Left ventricle myocardium inferior (tissue), 1 donor: ENCODE measurements around the gene TBCK. TPM values are rescaled to one million over a fixed set of nuclear protein-coding genes. Genes with fewer than 3 reads are reported as not detected.
A peak's percentile ranks its signal among the peaks of the same experiment; 100 is the strongest.

Source experiments
- DNase-seq: peaks from one replicate; pipeline ENCODE4 v3.0.0-alpha.2; 2020
- H3K27ac ChIP-seq: fragments of 200-600 bp; replicated peaks from 2 replicates; pipeline ENCODE4 v1.8.0; 2021
- H3K27me3 ChIP-seq: fragments of 200-600 bp; 2 replicates; pipeline ENCODE4 v1.8.0; 2021; ENCODE audit warnings: low read depth
- H3K36me3 ChIP-seq: fragments of 200-600 bp; 2 replicates; pipeline ENCODE4 v1.8.0; 2021
- H3K4me1 ChIP-seq: fragments of 200-600 bp; 2 replicates; pipeline ENCODE4 v1.8.0; 2021
- H3K4me3 ChIP-seq: fragments of 200-600 bp; 2 replicates; pipeline ENCODE4 v1.8.0; 2021; ENCODE audit warnings: mild to moderate bottlenecking, moderate library complexity
- H3K9me3 ChIP-seq: fragments of 200-600 bp; replicated peaks from 2 replicates; pipeline ENCODE4 v1.8.0; 2021
- intact Hi-C: fragments of 100-400 bp; cut with micrococcal nuclease; formaldehyde crosslinking; loops from one replicate; pipeline ENCODE4 v1.11.0; 2022
- long read RNA-seq: library from polyadenylated mRNA; unstranded; transcript quantifications from one replicate; pipeline ENCODE4 v2.0.0, GENCODE V29; 2021
- total RNA-seq: library from RNA; stranded (reverse); fragmentation: NEBNext Ultra II Directional; extraction: Animal tissue kit (Norgen Biotek cat#: 25700); gene quantifications from one replicate; pipeline ENCODE4 v1.2.1, GENCODE V29; 2021
- TF ChIP-seq, protein P1 (sequence below): fragments of 200-600 bp; IDR thresholded peaks from 2 replicates; pipeline ENCODE4 v1.8.0; 2021; ENCODE audit warnings: antibody characterized with exemption, mild to moderate bottlenecking, borderline replicate concordance
- donor health status: DM: no; HTN: yes; CAD: no; lungs with severe emphysema.

Gene TBCK
- 20.3 TPM for total RNA-seq
- long read RNA-seq, transcript TBCK-204 (26 exons, 3,047 nt), result major isoform, 6 of 10 reads
- long read RNA-seq, partial matches to known transcripts, result 2 of 10 reads
- long read RNA-seq, other reads (novel, unspliced or antisense), result 2 of 10 reads

DNA sequence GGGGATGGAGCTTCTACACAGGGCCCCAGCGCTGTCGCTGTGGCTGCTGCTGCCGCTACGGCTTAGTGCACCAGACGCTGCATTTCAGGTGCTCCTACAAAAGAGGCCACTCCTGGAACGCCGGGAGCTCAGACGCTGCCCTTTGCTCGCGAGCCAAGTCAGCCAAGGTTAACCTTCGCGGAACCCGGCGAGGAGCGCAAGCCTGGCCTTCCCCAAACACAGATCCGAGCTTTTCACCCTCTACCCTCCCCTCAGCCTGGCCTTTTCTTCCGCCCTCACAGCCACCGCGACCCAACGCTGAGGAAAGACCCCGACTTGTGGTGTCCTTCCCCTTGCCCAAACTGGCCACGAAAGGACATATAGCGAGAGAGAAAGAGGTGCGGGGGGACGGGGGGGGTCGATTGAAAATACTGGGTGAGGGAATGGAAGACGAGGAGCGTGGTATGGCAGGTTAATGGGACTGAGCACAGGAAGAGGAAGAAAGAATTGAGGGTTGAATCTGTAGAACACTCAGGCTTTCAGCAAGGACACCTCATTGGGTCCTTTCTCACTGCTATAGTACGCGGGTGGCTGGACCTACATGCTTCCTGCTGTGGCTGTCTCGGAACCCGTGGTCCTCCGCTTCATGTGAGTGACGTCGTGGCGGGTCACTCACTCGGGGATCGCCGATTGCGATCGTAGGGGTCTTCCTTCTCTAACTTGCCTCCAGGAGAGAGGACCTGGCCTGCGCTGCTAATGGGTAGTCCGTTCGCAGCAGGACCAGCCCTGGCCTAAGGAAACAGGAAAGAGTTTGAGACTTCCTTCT, at the start of gene TBCK, which contains the start of gene AIMP1:
TBCK (minus strand) TSS at position 242 of the 805 bp plus-strand sequence. CDS start 7,249 bp downstream, outside the sequence.
AIMP1 (plus strand) TSS at position 583 of the 805 bp plus-strand sequence. CDS start 8,460 bp downstream, outside the sequence.
- H3K36me3 ChIP-seq, result peaks cover 6% of the 10 kb centered on the region
- peak; percentile 89 for DNase-seq
- no peaks in the 10 kb centered on the region for H3K27me3 ChIP-seq
- TF ChIP-seq, protein P1, sequence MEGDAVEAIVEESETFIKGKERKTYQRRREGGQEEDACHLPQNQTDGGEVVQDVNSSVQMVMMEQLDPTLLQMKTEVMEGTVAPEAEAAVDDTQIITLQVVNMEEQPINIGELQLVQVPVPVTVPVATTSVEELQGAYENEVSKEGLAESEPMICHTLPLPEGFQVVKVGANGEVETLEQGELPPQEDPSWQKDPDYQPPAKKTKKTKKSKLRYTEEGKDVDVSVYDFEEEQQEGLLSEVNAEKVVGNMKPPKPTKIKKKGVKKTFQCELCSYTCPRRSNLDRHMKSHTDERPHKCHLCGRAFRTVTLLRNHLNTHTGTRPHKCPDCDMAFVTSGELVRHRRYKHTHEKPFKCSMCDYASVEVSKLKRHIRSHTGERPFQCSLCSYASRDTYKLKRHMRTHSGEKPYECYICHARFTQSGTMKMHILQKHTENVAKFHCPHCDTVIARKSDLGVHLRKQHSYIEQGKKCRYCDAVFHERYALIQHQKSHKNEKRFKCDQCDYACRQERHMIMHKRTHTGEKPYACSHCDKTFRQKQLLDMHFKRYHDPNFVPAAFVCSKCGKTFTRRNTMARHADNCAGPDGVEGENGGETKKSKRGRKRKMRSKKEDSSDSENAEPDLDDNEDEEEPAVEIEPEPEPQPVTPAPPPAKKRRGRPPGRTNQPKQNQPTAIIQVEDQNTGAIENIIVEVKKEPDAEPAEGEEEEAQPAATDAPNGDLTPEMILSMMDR, result no peak
- H3K4me3 ChIP-seq, result peak within 1 kb of the TSS; percentile 76
- H3K9me3 ChIP-seq, result no peaks in the 10 kb centered on the region
- peaks cover 56% of the 10 kb centered on the region for H3K4me1 ChIP-seq
- peak within 1 kb of the TSS; percentile 92 for H3K27ac ChIP-seq
- intact Hi-C loops, result no loop called here

DNA sequence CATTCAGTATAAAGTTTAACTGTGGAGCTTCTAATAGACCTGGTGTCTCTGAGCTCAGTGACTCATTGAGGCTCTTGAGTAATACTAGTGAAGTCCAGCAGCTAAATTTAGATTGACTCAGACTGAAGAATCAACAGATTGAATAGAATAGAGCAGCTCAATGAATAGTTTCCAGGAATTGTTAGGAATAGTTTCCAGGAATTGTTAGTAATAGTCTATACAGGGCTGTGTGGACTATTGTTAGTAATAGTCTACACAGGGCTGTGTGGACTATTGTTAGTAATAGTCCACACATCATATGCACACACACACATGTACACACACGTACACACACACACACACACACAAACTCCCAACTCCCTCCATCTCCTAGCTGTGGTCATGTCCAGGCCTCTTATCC, 49.6 kb upstream of the TBCK start:
- TF ChIP-seq, protein P1, result no peak
- no peaks in the 10 kb centered on the region for H3K36me3 ChIP-seq
- H3K4me1 ChIP-seq, result peaks cover 20% of the 10 kb centered on the region
- H3K27me3 ChIP-seq, result no peaks in the 10 kb centered on the region
- no peaks in the 10 kb centered on the region for H3K9me3 ChIP-seq
- peak overlapping the region; percentile 37 for H3K27ac ChIP-seq
- DNase-seq, result no peak
- intact Hi-C loops, result no loop called here
- no peak overlapping the region for H3K4me3 ChIP-seq

DNA sequence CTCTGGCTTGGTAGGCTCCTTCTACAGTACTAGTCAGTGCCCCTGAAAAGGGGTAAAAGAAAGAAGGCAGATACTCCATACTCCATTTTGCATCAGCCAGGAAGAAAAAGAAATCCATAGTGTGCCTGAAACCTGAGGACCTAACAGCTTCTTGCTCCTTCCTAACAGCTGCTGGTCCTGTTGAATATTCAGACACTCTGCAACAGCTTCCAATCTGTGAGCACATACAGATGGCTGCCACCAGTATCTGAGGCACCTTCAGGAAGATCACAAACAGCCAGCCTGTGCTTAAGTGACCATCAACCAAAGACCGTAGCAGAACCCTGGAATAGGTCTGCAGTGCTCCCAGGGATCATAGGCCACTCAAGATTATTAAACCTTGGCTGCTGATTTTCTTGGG, 48.3 kb upstream of the TBCK start:
- intact Hi-C loops, result no loop called here
- TF ChIP-seq, protein P1, result no peak
- H3K9me3 ChIP-seq, result no peaks in the 10 kb centered on the region
- no peak for DNase-seq
- no peak overlapping the region for H3K4me3 ChIP-seq
- H3K27ac ChIP-seq, result no peak overlapping the region
- no peaks in the 10 kb centered on the region for H3K36me3 ChIP-seq
- H3K4me1 ChIP-seq, result peaks cover 15% of the 10 kb centered on the region
- H3K27me3 ChIP-seq, result no peaks in the 10 kb centered on the region

DNA sequence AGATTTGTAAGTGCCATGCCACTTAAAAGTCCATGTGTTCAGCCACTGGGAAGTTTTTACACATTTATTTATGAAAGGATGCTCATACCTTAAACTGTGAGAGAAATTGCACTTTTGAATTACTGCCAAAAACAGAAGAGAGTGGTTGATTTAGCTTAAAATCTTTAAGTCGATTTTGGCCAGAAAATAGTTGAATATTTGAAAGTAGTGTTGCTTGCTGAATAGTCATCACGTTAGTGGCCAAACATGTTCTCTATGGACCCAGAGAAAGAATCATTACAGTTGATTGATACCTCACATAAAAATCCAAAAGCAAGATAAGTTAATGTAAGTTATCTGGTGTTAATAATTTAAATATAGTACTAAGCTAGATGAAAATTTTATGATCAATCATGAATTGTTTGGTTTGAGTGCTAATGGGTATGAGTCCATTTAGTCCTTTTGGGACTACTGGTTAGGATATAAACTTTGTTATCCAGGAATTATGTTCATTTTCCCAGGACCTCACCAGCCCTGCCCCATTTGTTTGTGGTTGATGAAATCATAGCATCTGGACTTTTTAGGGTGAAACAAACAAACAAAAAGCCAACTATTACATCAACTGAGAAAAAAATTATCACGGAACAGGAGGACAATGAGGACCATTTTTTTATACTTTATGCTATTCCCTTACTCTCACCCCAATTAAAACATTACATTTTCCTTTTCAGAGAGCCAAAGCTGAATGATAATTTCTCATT, 46.2 kb upstream of the TBCK start:
- no peak for DNase-seq
- TF ChIP-seq, protein P1, result no peak
- Histone ChIP-seq H3K4me3 (no peak overlapping the region), H3K4me1 (peaks cover 15% of the 10 kb centered on the region), H3K36me3 (no peaks in the 10 kb centered on the region), H3K27ac (no peak overlapping the region), H3K27me3 (no peaks in the 10 kb centered on the region), H3K9me3 (no peaks in the 10 kb centered on the region)
- intact Hi-C loops, result no loop called here

DNA sequence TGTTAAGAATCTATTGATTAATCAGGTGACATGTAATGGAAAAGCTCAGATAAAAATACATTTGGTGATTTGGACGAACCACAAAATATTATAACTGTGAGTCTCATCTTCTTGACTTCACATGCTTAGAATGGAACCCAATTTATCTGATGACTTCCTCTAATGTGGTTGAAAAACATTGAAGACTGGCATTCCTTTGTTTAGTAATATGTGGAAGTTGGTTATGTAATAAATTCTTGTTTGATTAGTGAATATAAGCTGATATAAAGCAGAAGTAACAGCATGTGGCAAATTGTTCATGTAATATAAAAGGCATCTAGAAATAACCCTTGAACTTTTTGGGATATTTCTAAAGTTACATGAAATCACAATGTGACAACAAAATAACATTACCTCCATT, 42.9 kb upstream of the TBCK start:
- no peaks in the 10 kb centered on the region for H3K27me3 ChIP-seq
- intact Hi-C loops, result no loop called here
- no peaks in the 10 kb centered on the region for H3K36me3 ChIP-seq
- peaks cover 6% of the 10 kb centered on the region for H3K4me1 ChIP-seq
- H3K4me3 ChIP-seq, result no peak overlapping the region
- no peaks in the 10 kb centered on the region for H3K9me3 ChIP-seq
- DNase-seq, result no peak
- TF ChIP-seq, protein P1, result no peak
- no peak overlapping the region for H3K27ac ChIP-seq
